Ovary (tissue), 9 donors: Measurements from ENCODE around the gene NR4A3. TPM values are rescaled to one million over a fixed set of nuclear protein-coding genes. Genes with fewer than 3 reads are reported as not detected.

Experiments
- DNase-seq, 5 donors: peaks; one replicate each; pipeline ENCODE4 v3.0.0-alpha.2; 2019 to 2020
- H3K27ac ChIP-seq, 2 donors: fragments of 200-600 bp; one replicate each; pipeline versions ENCODE4 v1.5.1 to v1.8.0; 2019 to 2022
- H3K27me3 ChIP-seq: fragments of 200-600 bp; one replicate; pipeline ENCODE4 v1.8.0; 2022
- H3K36me3 ChIP-seq: fragments of 200-600 bp; sonication (generic); one replicate; pipeline ENCODE4 v1.5.1; 2019
- H3K4me1 ChIP-seq: one replicate; pipeline ENCODE4 v1.8.1; 2013; ENCODE audit warnings: mild to moderate bottlenecking, moderate library complexity; ENCODE audit not compliant: insufficient read depth
- H3K4me3 ChIP-seq: fragments of 200-600 bp; sonication (generic); one replicate; pipeline ENCODE4 v1.5.1; 2017
- H3K9me3 ChIP-seq, 2 donors: fragments of 200-600 bp in 1 of 2; sonication (generic) in 1 of 2; one replicate each; pipeline versions ENCODE4 v1.5.1 to v1.8.1; 2013 to 2019; ENCODE audit warnings: mild to moderate bottlenecking in 1 of 2, moderate library complexity in 1 of 2
- EP300 ChIP-seq: sonication (generic); formaldehyde crosslinking; IDR thresholded peaks from one replicate; pipeline ENCODE4 v1.6.1; 2017; ENCODE audit warnings: antibody characterized with exemption
- POLR2A ChIP-seq: fragments of 450-650 bp; IDR thresholded peaks from one replicate; pipeline ENCODE4 v1.6.1; 2017; ENCODE audit warnings: antibody characterized with exemption, mild to moderate bottlenecking, moderate library complexity
- WGBS, 3 donors: extraction: QIAGEN DNeasy Blood & Tissue Kit in 1 of 3; methylation state at CpG; one replicate each; pipeline versions ENCODE4 v1.1.5 to v1.1.7; 2013 to 2017; 5-methylcytosine and 5-hydroxymethylcytosine counted together
- intact Hi-C, 4 donors: fragments of 100-400 bp; cut with DNase I; formaldehyde crosslinking; loops; one replicate each; pipeline versions ENCODE4 v1.11.0 to v1.15.1; 2022 to 2023
- polyA plus RNA-seq, 2 donors: library from polyadenylated mRNA; stranded (reverse); fragments of 200-250 nt in 1 of 2; fragments of 350-450 nt in 1 of 2; fragmentation: Illumina TruSeq in 1 of 2; extraction: RNeasy Lipid Tissue Mini Kit (QIAGEN cat#74804) in 1 of 2; gene quantifications; one replicate each; pipeline ENCODE4 v1.2.3, GENCODE V29; 2013 to 2014
- total RNA-seq, 7 donors: library from RNA; depleted of rRNA in 2 of 7; stranded (reverse); fragments of >200 nt in 2 of 7; fragmentation: NEBNext Ultra II Directional in 3 of 7; extraction: Animal tissue kit (Norgen Biotek cat#: 25700) in 3 of 7; gene quantifications; one replicate each; pipeline versions ENCODE4 v1.1.0 to v1.2.4, GENCODE V29; 2016 to 2023
- TF ChIP-seq, protein P1 (sequence below), 3 donors: fragments of 450-650 bp in 2 of 3; fragments of 200-600 bp in 1 of 3; IDR thresholded peaks; one replicate each; pipeline versions ENCODE4 v1.5.1 to v1.8.0; 2016 to 2022; ENCODE audit warnings: antibody characterized with exemption in 3 of 3, mild to moderate bottlenecking in 1 of 3
- donor health status: DM: no; HTN: no; CAD: no; lungs with moderate emphysema.
- donor health status: DM: no; HTN: no; CAD: no.
- donor health status: Bipolar disorder and iron deficiency.
- donor health status: DM: yes; HTN: yes; CAD: no.
- donor health status: DM: no; HTN: no; CAD: no.
- donor health status: DM: yes; HTN: yes; CAD: no.

NR4A3 gene
- total and polyA plus RNA-seq, 9 donors, result 2.8 to 177 (median 29.2) TPM

DNA sequence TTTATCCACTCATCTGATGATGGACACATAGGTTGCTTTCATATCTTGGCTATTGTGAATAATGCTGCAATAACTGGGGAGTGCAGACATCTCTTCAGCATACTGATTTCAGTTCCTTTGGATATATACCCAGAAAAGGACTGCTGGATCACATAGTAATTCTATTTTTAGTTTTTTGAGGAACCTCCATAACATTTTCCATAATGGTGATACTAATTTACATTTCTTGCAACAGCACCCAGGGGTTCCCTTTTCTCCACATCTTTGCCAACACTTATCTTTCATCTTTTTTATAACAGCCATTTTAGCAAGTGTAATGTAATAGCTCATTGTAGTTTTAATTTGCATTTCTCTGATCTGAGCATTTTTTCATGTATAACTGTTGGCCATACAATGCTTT is 34.1 kb upstream of the NR4A3 start:
- Histone ChIP-seq H3K9me3 (no peaks in the 10 kb centered on the region), H3K27ac (no peak overlapping the region), H3K27me3 (no peaks in the 10 kb centered on the region), H3K36me3 (no peaks in the 10 kb centered on the region), H3K4me1 (no peaks in the 10 kb centered on the region), H3K4me3 (no peak overlapping the region)
- no peak for DNase-seq
- intact Hi-C loops, result no loop called here
- TF ChIP-seq, protein P1, sequence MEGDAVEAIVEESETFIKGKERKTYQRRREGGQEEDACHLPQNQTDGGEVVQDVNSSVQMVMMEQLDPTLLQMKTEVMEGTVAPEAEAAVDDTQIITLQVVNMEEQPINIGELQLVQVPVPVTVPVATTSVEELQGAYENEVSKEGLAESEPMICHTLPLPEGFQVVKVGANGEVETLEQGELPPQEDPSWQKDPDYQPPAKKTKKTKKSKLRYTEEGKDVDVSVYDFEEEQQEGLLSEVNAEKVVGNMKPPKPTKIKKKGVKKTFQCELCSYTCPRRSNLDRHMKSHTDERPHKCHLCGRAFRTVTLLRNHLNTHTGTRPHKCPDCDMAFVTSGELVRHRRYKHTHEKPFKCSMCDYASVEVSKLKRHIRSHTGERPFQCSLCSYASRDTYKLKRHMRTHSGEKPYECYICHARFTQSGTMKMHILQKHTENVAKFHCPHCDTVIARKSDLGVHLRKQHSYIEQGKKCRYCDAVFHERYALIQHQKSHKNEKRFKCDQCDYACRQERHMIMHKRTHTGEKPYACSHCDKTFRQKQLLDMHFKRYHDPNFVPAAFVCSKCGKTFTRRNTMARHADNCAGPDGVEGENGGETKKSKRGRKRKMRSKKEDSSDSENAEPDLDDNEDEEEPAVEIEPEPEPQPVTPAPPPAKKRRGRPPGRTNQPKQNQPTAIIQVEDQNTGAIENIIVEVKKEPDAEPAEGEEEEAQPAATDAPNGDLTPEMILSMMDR (IDR thresholded peaks at IDR 0.05), result no peak
- no peak for TF ChIP-seq POLR2A
- no peak for TF ChIP-seq EP300

- Histone ChIP-seq H3K4me1 (no peaks in the 10 kb centered on the region), H3K27me3 (no peaks in the 10 kb centered on the region), H3K4me3 (no peak overlapping the region), H3K27ac (no peak overlapping the region), H3K36me3 (no peaks in the 10 kb centered on the region), H3K9me3 (no peaks in the 10 kb centered on the region)
- WGBS, 3 donors, result 94 to 96% (median 95%) methylated on average over 4 of the region's 4 CpGs
- intact Hi-C loops, result no loop called here
- TF ChIP-seq, protein P1 (IDR thresholded peaks at IDR 0.05), result no peak
- TF ChIP-seq EP300 (no peak), POLR2A (no peak)
- DNase-seq, result no peak
Observed at GRCh38 chr9:99793528-99793927, 28.2 kb upstream of the NR4A3 start.

DNA sequence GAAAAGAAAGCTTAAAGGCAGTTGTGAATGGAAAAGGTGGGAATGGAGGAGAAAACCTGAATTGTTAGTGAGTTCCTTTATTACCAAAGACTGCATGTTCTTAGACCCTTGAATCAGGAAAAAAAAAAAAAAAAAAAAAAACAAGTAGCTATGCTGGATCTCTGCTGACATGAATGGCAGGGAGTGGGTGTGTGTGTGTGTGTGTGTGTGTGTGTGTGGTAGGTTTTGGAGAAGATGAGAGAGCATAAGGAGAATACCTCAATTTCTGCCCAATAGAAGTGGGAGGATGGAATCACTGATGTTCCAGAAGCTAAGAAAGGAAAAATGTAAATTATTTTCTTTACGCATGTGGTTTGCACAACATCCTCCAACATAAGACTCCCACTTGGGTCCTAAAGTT is 25.5 kb upstream of the NR4A3 start:
- intact Hi-C loops, result no loop called here
- no peak for DNase-seq
- Histone ChIP-seq H3K4me3 (no peak overlapping the region), H3K9me3 (no peaks in the 10 kb centered on the region), H3K27me3 (no peaks in the 10 kb centered on the region), H3K27ac (no peak overlapping the region), H3K36me3 (no peaks in the 10 kb centered on the region), H3K4me1 (no peaks in the 10 kb centered on the region)
- 88 to 90% (median 88%) methylated on average over 1 of the region's 1 CpG for WGBS, 3 donors
- TF ChIP-seq EP300 (no peak), POLR2A (no peak)
- TF ChIP-seq, protein P1 (IDR thresholded peaks at IDR 0.05), result no peak

DNA sequence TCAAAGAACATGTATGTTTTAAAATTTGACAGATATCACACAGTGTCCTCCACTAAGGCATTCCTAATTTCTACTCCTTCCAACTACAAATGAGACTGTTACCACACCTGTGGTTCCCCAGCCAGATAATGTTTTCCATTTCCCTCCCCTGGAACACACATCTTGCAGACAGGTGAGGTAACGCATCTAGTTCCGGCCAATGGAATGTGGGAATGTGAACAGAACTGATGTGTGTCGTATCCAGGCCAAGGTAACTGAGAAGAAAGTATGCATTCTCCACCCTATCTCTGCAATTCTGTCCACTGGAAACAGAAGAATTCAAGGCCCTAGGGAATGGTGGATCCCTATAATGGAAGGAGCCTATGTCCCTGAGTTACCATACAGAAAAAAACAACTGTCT is 19.9 kb upstream of the NR4A3 start:
- no peak overlapping the region for H3K4me3 ChIP-seq
- H3K9me3 ChIP-seq, result no peaks in the 10 kb centered on the region
- DNase-seq, result no peak
- H3K27me3 ChIP-seq, result no peaks in the 10 kb centered on the region
- TF ChIP-seq POLR2A (no peak), EP300 (no peak)
- TF ChIP-seq, protein P1 (IDR thresholded peaks at IDR 0.05), result no peak
- no peaks in the 10 kb centered on the region for H3K4me1 ChIP-seq
- WGBS, 3 donors, result 97 to 100% (median 97%) methylated on average over 3 of the region's 3 CpGs
- intact Hi-C loops, result no loop called here
- H3K27ac ChIP-seq, result no peak overlapping the region
- H3K36me3 ChIP-seq, result no peaks in the 10 kb centered on the region

DNA sequence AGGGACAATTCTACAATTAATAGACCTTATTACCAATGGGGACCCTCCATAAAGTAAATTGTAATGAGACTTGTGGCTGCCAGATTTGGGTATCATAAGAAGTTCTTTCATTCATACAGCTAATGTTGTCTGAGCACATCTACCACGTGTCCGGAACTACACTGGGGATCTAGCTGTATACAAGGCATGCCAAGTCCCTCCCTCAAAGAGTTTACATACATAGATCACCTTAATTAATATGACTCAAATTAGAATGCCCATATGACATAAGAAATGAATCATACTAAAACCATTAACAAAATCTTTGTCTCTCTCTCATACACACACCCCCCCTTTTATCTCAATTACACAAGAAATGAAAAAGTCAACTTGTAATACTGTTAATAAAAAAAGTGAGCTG is 18.0 kb upstream of the NR4A3 start:
- WGBS, 3 donors, result 87 to 92% (median 90%) methylated on average over 2 of the region's 2 CpGs
- H3K27me3 ChIP-seq, result no peaks in the 10 kb centered on the region
- H3K36me3 ChIP-seq, result no peaks in the 10 kb centered on the region
- no peak for DNase-seq
- intact Hi-C loops, result no loop called here
- H3K27ac ChIP-seq, result no peak overlapping the region
- no peaks in the 10 kb centered on the region for H3K9me3 ChIP-seq
- TF ChIP-seq POLR2A (no peak), EP300 (no peak)
- TF ChIP-seq, protein P1 (IDR thresholded peaks at IDR 0.05), result no peak
- no peak overlapping the region for H3K4me3 ChIP-seq
- no peaks in the 10 kb centered on the region for H3K4me1 ChIP-seq
